ENCODE results near the gene SMIM11. TPM values are rescaled to one million over a fixed set of nuclear protein-coding genes. Genes with fewer than 3 reads are reported as not detected.

The SMIM11 gene
- total and polyA plus RNA-seq, 2 donors (not counting 1 experiment from before 2014, with no cell fraction given): 10.3 to 10.6 TPM

- Histone ChIP-seq H3K27me3 (replicated peaks in 1 of 4; ENCODE audit: control extremely low read depth in 1 of 4, control insufficient read depth in 3 of 4, insufficient read depth in 4 of 4, low read length in 3 of 4) (peaks cover 0 to 2% (median 0%) of the 10 kb centered on the region in 4 experiments), H3K36me3 (replicated peaks in 1 of 2; ENCODE audit: control extremely low read depth in 1 of 2, control insufficient read depth in 1 of 2, extremely low read depth in 1 of 2, insufficient read depth in 2 of 2, low read length in 1 of 2) (no peaks in the 10 kb centered on the region), H4K20me1 (ENCODE audit: control insufficient read depth, insufficient read depth, low read length, poor library complexity, severe bottlenecking) (no peaks in the 10 kb centered on the region), H3K9me3 (ENCODE audit: control extremely low read depth in 1 of 3, control insufficient read depth in 2 of 3, insufficient read depth in 1 of 3, low read length in 2 of 3) (peaks cover 0 to 3% (median 0%) of the 10 kb centered on the region in 3 donors), H3K27ac (ENCODE audit: low read length in 2 of 2) (no peak overlapping the region), H3K4me3 (ENCODE audit: control extremely low read depth in 1 of 5, extremely low read depth in 1 of 5, insufficient read depth in 1 of 5, low read depth in 2 of 5, low read length in 4 of 5) (no peak overlapping the region), H3K4me1 (ENCODE audit: control insufficient read depth in 2 of 2, insufficient read depth in 2 of 2, low read length in 2 of 2) (peaks cover 4% of the 10 kb centered on the region in 2 donors), H3K9ac (ENCODE audit: low read length) (no peak overlapping the region), H3K79me2 (ENCODE audit: control insufficient read depth, insufficient read depth, low read length) (no peaks in the 10 kb centered on the region), H2AFZ (ENCODE audit: insufficient read depth, low read depth, low read length, poor library complexity, severe bottlenecking) (no peak overlapping the region), H3K4me2 (replicated peaks; ENCODE audit: low read depth, low read length, poor library complexity, severe bottlenecking) (no peak overlapping the region)
- POLR2A ChIA-PET: no interaction called here
- no CpG with 5 or more reads among the region's 1 CpG for WGBS (ENCODE audit: insufficient coverage)
- H3K27me3 Mint-ChIP-seq: peaks cover 51% of the 10 kb centered on the region
- DNase-seq (no peak), ATAC-seq (ENCODE audit: low read depth) (no peak)
- no peak overlapping the region for H3K4me3 Mint-ChIP-seq
- peaks cover 3% of the 10 kb centered on the region for H3K9me3 Mint-ChIP-seq (ENCODE audit: insufficient read depth)
- TF ChIP-seq CTCF (IDR thresholded peaks at IDR 0.05): no peak
- no peak for TF ChIP-seq EZH2 (IDR thresholded peaks at IDR 0.05; ENCODE audit: borderline replicate concordance, insufficient read depth, low read depth, low read length, poor library complexity, severe bottlenecking)
- intact Hi-C loops (cut with micrococcal nuclease): no loop called here
- H3K27ac Mint-ChIP-seq: no peak overlapping the region
- CTCF ChIA-PET: interaction anchor here (0.7 to 1.6 kb wide), 4 partner anchors 8 to 1169 kb away, joined by 3 to 10 read pairs (median 4); no protein-coding TSS in a partner anchor
- H3K4me1 Mint-ChIP-seq: peaks cover 6% of the 10 kb centered on the region
Measured at GRCh38 chr21:34358866-34359265, 16.4 kb upstream of the SMIM11 start.

GRCh38 chr21:34360488-34361241, 14.6 kb upstream of the SMIM11 start:
- Histone ChIP-seq H3K27ac (ENCODE audit: low read length in 2 of 2) (no peak overlapping the region), H3K4me3 (ENCODE audit: control extremely low read depth in 1 of 5, extremely low read depth in 1 of 5, insufficient read depth in 1 of 5, low read depth in 2 of 5, low read length in 4 of 5) (no peak overlapping the region), H3K9ac (ENCODE audit: low read length) (no peak overlapping the region), H3K4me2 (replicated peaks; ENCODE audit: low read depth, low read length, poor library complexity, severe bottlenecking) (no peak overlapping the region), H3K4me1 (ENCODE audit: control insufficient read depth in 2 of 2, insufficient read depth in 2 of 2, low read length in 2 of 2) (peaks cover 4% of the 10 kb centered on the region in 2 donors), H4K20me1 (ENCODE audit: control insufficient read depth, insufficient read depth, low read length, poor library complexity, severe bottlenecking) (no peaks in the 10 kb centered on the region), H3K36me3 (replicated peaks in 1 of 2; ENCODE audit: control extremely low read depth in 1 of 2, control insufficient read depth in 1 of 2, extremely low read depth in 1 of 2, insufficient read depth in 2 of 2, low read length in 1 of 2) (no peaks in the 10 kb centered on the region), H3K27me3 (replicated peaks in 1 of 4; ENCODE audit: control extremely low read depth in 1 of 4, control insufficient read depth in 3 of 4, insufficient read depth in 4 of 4, low read length in 3 of 4) (peaks cover 0 to 2% (median 0%) of the 10 kb centered on the region in 4 experiments), H2AFZ (ENCODE audit: insufficient read depth, low read depth, low read length, poor library complexity, severe bottlenecking) (no peak overlapping the region), H3K9me3 (ENCODE audit: control extremely low read depth in 1 of 3, control insufficient read depth in 2 of 3, insufficient read depth in 1 of 3, low read length in 2 of 3) (peaks cover 0 to 3% (median 0%) of the 10 kb centered on the region in 3 donors), H3K79me2 (ENCODE audit: control insufficient read depth, insufficient read depth, low read length) (no peaks in the 10 kb centered on the region)
- Mint-ChIP-seq H3K27me3 (peaks cover 39% of the 10 kb centered on the region), H3K9me3 (ENCODE audit: insufficient read depth) (peaks cover 3% of the 10 kb centered on the region), H3K27ac (no peak overlapping the region), H3K4me3 (no peak overlapping the region), H3K4me1 (peaks cover 6% of the 10 kb centered on the region)
- intact Hi-C loops (cut with micrococcal nuclease): no loop called here
- ChIA-PET POLR2A (no interaction called here), CTCF (interaction anchor here (1.0 to 4.7 kb wide), 4 partner anchors 10 to 437 kb away, joined by 3 to 51 read pairs (median 20); no protein-coding TSS in a partner anchor)
- WGBS (ENCODE audit: insufficient coverage): 67% methylated on average over 1 of the region's 12 CpGs
- no peak for TF ChIP-seq CTCF (IDR thresholded peaks at IDR 0.05)
- TF ChIP-seq EZH2 (IDR thresholded peaks at IDR 0.05; ENCODE audit: borderline replicate concordance, insufficient read depth, low read depth, low read length, poor library complexity, severe bottlenecking): no peak
- no peak for ATAC-seq (ENCODE audit: low read depth)
- DNase-seq: no peak

Data from B cell (primary cell).